Pulmonary artery endothelial cell (primary cell): Measurements from ENCODE around the gene ETDC. TPM values are rescaled to one million over a fixed set of nuclear protein-coding genes. Genes with fewer than 3 reads are reported as not detected.

Source experiments
- DNase-seq: peaks from one replicate; pipeline ENCODE4 v3.0.0-alpha.2; 2011; ENCODE audit warnings: low read depth, low spot score
- total RNA-seq: library from RNA; depleted of rRNA; stranded (reverse); fragments of >200 nt; gene quantifications from 2 replicates; pipeline ENCODE4 v1.2.3, GENCODE V29; 2014

The ETDC gene
- total RNA-seq, 1 donor from 2014 or later = not detected

- DNase-seq = peak; percentile 5
Measured at GRCh38 chrX:135345107-135345589, 35.9 kb downstream of the ETDC start.

GRCh38 chrX:135346975-135347374, 37.7 kb downstream of the ETDC start:
- DNase-seq = no peak

GRCh38 chrX:135347381-135348016, 38.2 kb downstream of the ETDC start:
- no peak for DNase-seq

GRCh38 chrX:135354288-135354687, 45.0 kb downstream of the ETDC start:
- no peak for DNase-seq

Other genes with a start within 250 kb of the ETDC start
- 0.11 and 0.20 TPM in 2 replicates for gene SMIM10L2B, start 210.8 kb upstream of the ETDC start, total RNA-seq
- not detected in 2 replicates for gene ETDB, start 189.0 kb upstream of the ETDC start, total RNA-seq
- not detected in 2 replicates for gene CT55, start 138.1 kb upstream of the ETDC start, total RNA-seq
- gene ETDA, start 57.4 kb upstream of the ETDC start, total RNA-seq = not detected in 2 replicates
- 5.5 and 6.8 TPM in 2 replicates for gene ZNF75D, start 34.6 kb downstream of the ETDC start, total RNA-seq
- gene ZNF449, start 35.3 kb downstream of the ETDC start, total RNA-seq = 6.3 and 9.1 TPM in 2 replicates
- gene SMIM10L2A, start 112.5 kb downstream of the ETDC start, total RNA-seq = 0.28 and 0.40 TPM in 2 replicates
- 2.5 and 3.9 TPM in 2 replicates for gene INTS6L, start 211.2 kb downstream of the ETDC start, total RNA-seq